ENCODE results near the gene TMPRSS12.
"Not testable (repeated sequence)": the region's sequence is repeated elsewhere in the genome, so short reads cannot be mapped to it uniquely, and the experiment has no call there.

Gene TMPRSS12

GRCh38 chr12:50855679-50856078, 13.0 kb downstream of the TMPRSS12 start:
- not testable (repeated sequence) for H3K9me3 ChIP-seq (ENCODE audit: control insufficient read depth in 2 of 2, low read length in 2 of 2); H3K27ac ChIP-seq (ENCODE audit: low read length); H3K4me3 ChIP-seq (ENCODE audit: low read length in 2 of 2); H3K27me3 ChIP-seq (ENCODE audit: control insufficient read depth in 1 of 2, insufficient read depth in 2 of 2, low read length in 2 of 2); H3K9ac ChIP-seq (ENCODE audit: low read length in 2 of 2); H3K4me1 ChIP-seq (ENCODE audit: control insufficient read depth, insufficient read depth, low read length); H3K36me3 ChIP-seq (ENCODE audit: control insufficient read depth in 2 of 2, insufficient read depth in 2 of 2, low read length in 2 of 2)

DNA sequence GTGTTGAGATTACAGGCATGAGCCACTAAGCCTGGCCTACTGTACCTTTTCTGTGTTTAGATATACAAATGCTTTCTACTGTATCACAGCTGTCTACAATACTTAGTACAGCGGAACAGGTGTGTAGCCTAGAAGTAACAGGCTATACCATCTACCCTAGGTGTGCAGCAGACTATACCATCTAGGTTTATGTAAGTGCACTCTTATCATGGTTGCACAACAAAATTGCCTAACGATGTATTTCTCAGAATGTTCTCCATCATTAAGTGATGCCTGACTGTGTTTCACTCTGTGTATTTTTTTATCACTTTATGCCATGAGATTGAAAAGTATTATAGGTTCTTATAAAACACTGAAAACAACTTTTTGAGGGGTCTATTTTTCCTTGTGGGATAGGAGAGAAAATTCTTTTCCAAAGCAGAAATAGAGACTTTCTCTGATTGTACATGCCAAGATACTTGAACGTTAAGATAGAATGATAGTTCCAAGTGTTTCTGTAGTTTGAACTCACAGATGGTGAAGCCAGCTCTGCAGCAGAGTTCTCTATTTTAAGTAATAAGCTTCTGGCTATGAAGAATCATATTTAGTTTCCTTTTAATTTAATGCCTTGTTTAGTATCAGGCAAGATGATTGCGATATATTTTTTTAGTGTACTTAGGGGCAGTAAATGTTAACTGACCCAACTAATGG, 17.0 kb downstream of the TMPRSS12 start:
- Histone ChIP-seq H3K36me3 (ENCODE audit: control insufficient read depth in 2 of 2, insufficient read depth in 2 of 2, low read length in 2 of 2) (no peaks in the 10 kb centered on the region), H3K9me3 (ENCODE audit: control insufficient read depth in 2 of 2, low read length in 2 of 2) (no peaks in the 10 kb centered on the region)

DNA sequence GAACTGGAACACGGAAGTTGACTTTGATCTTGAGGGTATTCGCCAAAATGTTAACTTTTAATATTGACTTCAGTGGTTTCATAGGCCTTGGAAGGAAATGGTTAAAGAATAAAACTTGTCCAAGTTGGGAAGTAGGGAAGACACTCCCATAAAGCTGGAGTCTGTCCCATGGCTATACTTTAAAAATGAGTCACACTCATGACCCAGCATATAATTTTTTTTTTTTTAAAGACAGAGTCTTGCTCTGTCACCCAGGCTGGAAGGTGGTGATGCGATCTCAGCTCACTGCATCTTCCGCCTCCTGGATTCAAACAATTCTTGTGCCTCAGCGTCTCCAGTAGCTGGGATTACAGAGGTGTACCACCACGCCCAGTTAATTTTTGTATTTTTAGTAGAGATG, 19.6 kb downstream of the TMPRSS12 start:
- no peaks in the 10 kb centered on the region for H3K36me3 ChIP-seq (ENCODE audit: control insufficient read depth in 2 of 2, insufficient read depth in 2 of 2, low read length in 2 of 2)
- no peak overlapping the region for H3K9ac ChIP-seq (ENCODE audit: low read length in 2 of 2)
- H3K27ac ChIP-seq (ENCODE audit: low read length): no peak overlapping the region
- H3K9me3 ChIP-seq (ENCODE audit: control insufficient read depth in 2 of 2, low read length in 2 of 2): peaks cover 4 to 6% of the 10 kb centered on the region in 2 donors
- no peaks in the 10 kb centered on the region for H3K4me1 ChIP-seq (ENCODE audit: control insufficient read depth, insufficient read depth, low read length)
- no peaks in the 10 kb centered on the region for H3K27me3 ChIP-seq (ENCODE audit: control insufficient read depth in 1 of 2, insufficient read depth in 2 of 2, low read length in 2 of 2)
- H3K4me3 ChIP-seq (ENCODE audit: low read length in 2 of 2): no peak overlapping the region

More for the DNA sequence above, 17.0 kb downstream of the TMPRSS12 start:
- Histone ChIP-seq H3K27ac (ENCODE audit: low read length) (no peak overlapping the region), H3K9ac (ENCODE audit: low read length in 2 of 2) (no peak overlapping the region), H3K27me3 (ENCODE audit: control insufficient read depth in 1 of 2, insufficient read depth in 2 of 2, low read length in 2 of 2) (no peaks in the 10 kb centered on the region), H3K4me3 (ENCODE audit: low read length in 2 of 2) (no peak overlapping the region), H3K4me1 (ENCODE audit: control insufficient read depth, insufficient read depth, low read length) (no peaks in the 10 kb centered on the region)

DNA sequence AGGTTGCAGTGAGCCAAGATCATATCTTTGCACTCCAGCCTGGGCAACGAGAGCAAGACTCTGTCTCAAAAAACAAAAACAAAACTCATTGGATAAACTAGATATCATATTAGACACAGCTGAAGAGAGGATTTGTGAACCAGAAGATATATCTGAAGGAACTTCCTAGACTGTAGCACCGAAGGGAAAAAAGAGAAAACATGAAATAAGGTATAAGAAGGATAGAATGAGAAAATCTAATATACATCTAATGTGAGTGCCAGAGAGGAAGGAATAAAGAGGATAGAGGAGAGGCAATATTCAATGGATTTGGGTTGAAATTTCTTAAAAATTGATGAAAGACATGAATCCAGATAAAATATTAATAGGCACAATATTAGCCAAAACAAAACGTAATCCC, 22.5 kb downstream of the TMPRSS12 start:
- Histone ChIP-seq H3K27me3 (ENCODE audit: control insufficient read depth in 1 of 2, insufficient read depth in 2 of 2, low read length in 2 of 2) (no peaks in the 10 kb centered on the region), H3K4me3 (ENCODE audit: low read length in 2 of 2) (no peak overlapping the region), H3K27ac (ENCODE audit: low read length) (no peak overlapping the region), H3K9ac (ENCODE audit: low read length in 2 of 2) (no peak overlapping the region), H3K4me1 (ENCODE audit: control insufficient read depth, insufficient read depth, low read length) (no peaks in the 10 kb centered on the region), H3K9me3 (ENCODE audit: control insufficient read depth in 2 of 2, low read length in 2 of 2) (peaks cover 4 to 6% of the 10 kb centered on the region in 2 donors), H3K36me3 (ENCODE audit: control insufficient read depth in 2 of 2, insufficient read depth in 2 of 2, low read length in 2 of 2) (no peaks in the 10 kb centered on the region)

DNA sequence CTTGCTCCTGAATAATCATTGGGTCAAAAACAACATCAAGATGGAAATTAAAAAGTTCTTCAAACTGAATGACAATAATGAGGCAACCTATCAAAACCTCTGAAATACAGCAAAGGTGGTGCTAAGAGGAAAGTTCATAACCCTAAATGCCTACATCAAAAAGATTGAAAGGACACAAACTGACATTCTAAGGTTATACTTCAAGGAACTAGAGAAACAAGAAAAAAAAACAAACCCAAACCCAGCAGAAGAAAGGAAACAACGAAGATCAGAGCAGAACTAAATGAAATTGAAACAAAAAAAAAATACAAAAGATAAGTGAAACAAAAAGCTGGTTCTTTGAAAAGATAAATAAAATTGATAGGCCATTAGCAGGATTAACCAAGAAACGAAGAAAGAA, 26.2 kb downstream of the TMPRSS12 start:
- not testable (repeated sequence) for H3K27me3 ChIP-seq (ENCODE audit: control insufficient read depth in 1 of 2, insufficient read depth in 2 of 2, low read length in 2 of 2); H3K9me3 ChIP-seq (ENCODE audit: control insufficient read depth in 2 of 2, low read length in 2 of 2); H3K27ac ChIP-seq (ENCODE audit: low read length); H3K4me1 ChIP-seq (ENCODE audit: control insufficient read depth, insufficient read depth, low read length); H3K36me3 ChIP-seq (ENCODE audit: control insufficient read depth in 2 of 2, insufficient read depth in 2 of 2, low read length in 2 of 2); H3K9ac ChIP-seq (ENCODE audit: low read length in 2 of 2); H3K4me3 ChIP-seq (ENCODE audit: low read length in 2 of 2)

GRCh38 chr12:50882563-50882962, 39.8 kb downstream of the TMPRSS12 start:
- peaks cover 0 to 4% of the 10 kb centered on the region in 2 donors for H3K9me3 ChIP-seq (ENCODE audit: control insufficient read depth in 2 of 2, low read length in 2 of 2)
- H3K9ac ChIP-seq (ENCODE audit: low read length in 2 of 2): no peak overlapping the region
- no peaks in the 10 kb centered on the region for H3K27me3 ChIP-seq (ENCODE audit: control insufficient read depth in 1 of 2, insufficient read depth in 2 of 2, low read length in 2 of 2)
- H3K4me1 ChIP-seq (ENCODE audit: control insufficient read depth, insufficient read depth, low read length): no peaks in the 10 kb centered on the region
- no peak overlapping the region for H3K27ac ChIP-seq (ENCODE audit: low read length)
- no peak overlapping the region for H3K4me3 ChIP-seq (ENCODE audit: low read length in 2 of 2)
- H3K36me3 ChIP-seq (ENCODE audit: control insufficient read depth in 2 of 2, insufficient read depth in 2 of 2, low read length in 2 of 2): no peaks in the 10 kb centered on the region

DNA sequence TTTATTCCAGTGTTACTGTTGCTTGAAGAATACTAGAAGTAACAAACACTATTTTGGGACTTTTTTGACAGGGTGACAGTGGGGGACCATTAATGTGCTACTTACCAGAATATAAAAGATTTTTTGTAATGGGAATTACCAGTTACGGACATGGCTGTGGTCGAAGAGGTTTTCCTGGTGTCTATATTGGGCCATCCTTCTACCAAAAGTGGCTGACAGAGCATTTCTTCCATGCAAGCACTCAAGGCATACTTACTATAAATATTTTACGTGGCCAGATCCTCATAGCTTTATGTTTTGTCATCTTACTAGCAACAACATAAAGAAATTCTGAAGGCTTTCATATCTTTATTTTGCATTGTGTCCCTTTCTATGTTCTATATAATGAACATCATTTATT, 44.5 kb downstream of the TMPRSS12 start:
- peaks cover 0 to 4% of the 10 kb centered on the region in 2 donors for H3K9me3 ChIP-seq (ENCODE audit: control insufficient read depth in 2 of 2, low read length in 2 of 2)
- H3K27ac ChIP-seq (ENCODE audit: low read length): no peak overlapping the region
- H3K4me1 ChIP-seq (ENCODE audit: control insufficient read depth, insufficient read depth, low read length): no peaks in the 10 kb centered on the region
- no peaks in the 10 kb centered on the region for H3K36me3 ChIP-seq (ENCODE audit: control insufficient read depth in 2 of 2, insufficient read depth in 2 of 2, low read length in 2 of 2)
- no peak overlapping the region for H3K4me3 ChIP-seq (ENCODE audit: low read length in 2 of 2)
- H3K27me3 ChIP-seq (ENCODE audit: control insufficient read depth in 1 of 2, insufficient read depth in 2 of 2, low read length in 2 of 2): no peaks in the 10 kb centered on the region
- no peak overlapping the region for H3K9ac ChIP-seq (ENCODE audit: low read length in 2 of 2)

GRCh38 chr12:50888666-50889065, 45.9 kb downstream of the TMPRSS12 start:
- no peaks in the 10 kb centered on the region for H3K36me3 ChIP-seq (ENCODE audit: control insufficient read depth in 2 of 2, insufficient read depth in 2 of 2, low read length in 2 of 2)
- H3K9ac ChIP-seq (ENCODE audit: low read length in 2 of 2): no peak overlapping the region
- no peak overlapping the region for H3K4me3 ChIP-seq (ENCODE audit: low read length in 2 of 2)
- no peaks in the 10 kb centered on the region for H3K9me3 ChIP-seq (ENCODE audit: control insufficient read depth in 2 of 2, low read length in 2 of 2)
- no peaks in the 10 kb centered on the region for H3K4me1 ChIP-seq (ENCODE audit: control insufficient read depth, insufficient read depth, low read length)
- H3K27ac ChIP-seq (ENCODE audit: low read length): no peak overlapping the region
- H3K27me3 ChIP-seq (ENCODE audit: control insufficient read depth in 1 of 2, insufficient read depth in 2 of 2, low read length in 2 of 2): no peaks in the 10 kb centered on the region

DNA sequence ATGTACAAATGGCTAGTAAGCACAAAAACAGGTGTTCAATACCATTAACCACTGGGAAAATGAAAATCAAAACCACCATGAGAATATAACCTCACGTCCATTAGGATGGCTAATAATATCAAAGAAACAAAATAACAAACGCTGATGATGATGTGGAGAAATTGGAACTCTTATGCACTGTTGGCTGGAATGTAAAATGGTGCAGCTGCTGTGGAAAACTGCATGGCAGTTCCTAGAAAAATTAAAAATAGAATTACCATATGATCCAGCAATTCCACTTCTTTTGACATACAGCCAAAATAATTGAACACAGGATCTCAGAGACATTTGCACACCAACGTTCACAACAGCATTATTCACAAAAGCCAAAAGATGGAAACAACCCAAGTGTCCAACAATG, 51.5 kb downstream of the TMPRSS12 start:
- Histone ChIP-seq H3K27ac (ENCODE audit: low read length) (no peak overlapping the region), H3K9ac (ENCODE audit: low read length in 2 of 2) (no peak overlapping the region), H3K36me3 (ENCODE audit: control insufficient read depth in 2 of 2, insufficient read depth in 2 of 2, low read length in 2 of 2) (no peaks in the 10 kb centered on the region), H3K9me3 (ENCODE audit: control insufficient read depth in 2 of 2, low read length in 2 of 2) (no peaks in the 10 kb centered on the region), H3K4me1 (ENCODE audit: control insufficient read depth, insufficient read depth, low read length) (no peaks in the 10 kb centered on the region), H3K4me3 (ENCODE audit: low read length in 2 of 2) (no peak overlapping the region), H3K27me3 (ENCODE audit: control insufficient read depth in 1 of 2, insufficient read depth in 2 of 2, low read length in 2 of 2) (no peaks in the 10 kb centered on the region)

- no peaks in the 10 kb centered on the region for H3K36me3 ChIP-seq (ENCODE audit: control insufficient read depth in 2 of 2, insufficient read depth in 2 of 2, low read length in 2 of 2)
- no peak overlapping the region for H3K9ac ChIP-seq (ENCODE audit: low read length in 2 of 2)
- no peak overlapping the region for H3K4me3 ChIP-seq (ENCODE audit: low read length in 2 of 2)
- no peaks in the 10 kb centered on the region for H3K27me3 ChIP-seq (ENCODE audit: control insufficient read depth in 1 of 2, insufficient read depth in 2 of 2, low read length in 2 of 2)
- no peaks in the 10 kb centered on the region for H3K9me3 ChIP-seq (ENCODE audit: control insufficient read depth in 2 of 2, low read length in 2 of 2)
- no peak overlapping the region for H3K27ac ChIP-seq (ENCODE audit: low read length)
- no peaks in the 10 kb centered on the region for H3K4me1 ChIP-seq (ENCODE audit: control insufficient read depth, insufficient read depth, low read length)
These were observed 59.0 kb downstream of the TMPRSS12 start for GRCh38 chr12:50901685-50902113.

DNA sequence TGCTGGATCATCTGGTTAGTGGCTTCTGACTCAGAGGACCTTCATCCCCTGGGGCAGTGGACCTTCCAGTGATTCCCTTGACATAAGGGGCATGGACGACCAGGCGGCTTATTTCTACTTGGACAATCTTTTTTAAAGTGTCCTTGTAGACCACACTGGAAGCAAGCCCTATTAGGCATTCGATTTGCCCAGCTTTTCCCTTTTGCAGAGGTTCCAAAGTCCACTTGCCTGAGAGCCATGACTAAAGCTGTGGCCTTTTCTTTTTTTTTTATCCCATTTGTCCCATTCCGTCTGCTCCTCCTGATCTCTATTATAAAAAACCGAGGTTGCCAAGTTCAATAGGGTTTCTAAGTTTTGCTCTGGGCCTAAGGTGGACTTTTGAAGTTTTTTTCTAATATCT, 65.8 kb downstream of the TMPRSS12 start:
- not testable (repeated sequence) for H3K27ac ChIP-seq (ENCODE audit: low read length); H3K9ac ChIP-seq (ENCODE audit: low read length in 2 of 2); H3K36me3 ChIP-seq (ENCODE audit: control insufficient read depth in 2 of 2, insufficient read depth in 2 of 2, low read length in 2 of 2); H3K27me3 ChIP-seq (ENCODE audit: control insufficient read depth in 1 of 2, insufficient read depth in 2 of 2, low read length in 2 of 2); H3K4me1 ChIP-seq (ENCODE audit: control insufficient read depth, insufficient read depth, low read length); H3K4me3 ChIP-seq (ENCODE audit: low read length in 2 of 2)
- H3K9me3 ChIP-seq (ENCODE audit: control insufficient read depth in 2 of 2, low read length in 2 of 2): peaks cover 2 to 10% of the 10 kb centered on the region in 2 donors
